HG03139 (cell line): ENCODE measurements around the gene CDC73.
"Not testable (repeated sequence)": the region's sequence is repeated elsewhere in the genome, so short reads cannot be mapped to it uniquely, and the experiment has no call there.

Experiments
- ATAC-seq: cut with Tn5 transposase; IDR thresholded peaks from one replicate; pipeline ENCODE4 v1.9.1; 2021; ENCODE audit not compliant: unreplicated experiment

The CDC73 gene

GRCh38 chr1:193221651-193222050 lies 99.8 kb downstream of the CDC73 start:
- ATAC-seq = no peak

GRCh38 chr1:193222056-193222615 lies 100.3 kb downstream of the CDC73 start:
- ATAC-seq = no peak

- no peak for ATAC-seq
Observed at GRCh38 chr1:193229136-193229535, 107.3 kb downstream of the CDC73 start.

GRCh38 chr1:193231146-193231545 lies 109.3 kb downstream of the CDC73 start:
- not testable (repeated sequence) for ATAC-seq

- no peak for ATAC-seq
Observed at GRCh38 chr1:193234530-193234929, 112.7 kb downstream of the CDC73 start.

GRCh38 chr1:193237381-193237978 lies 115.6 kb downstream of the CDC73 start:
- no peak for ATAC-seq

GRCh38 chr1:193240609-193241008 lies 118.8 kb downstream of the CDC73 start:
- ATAC-seq = no peak

- no peak for ATAC-seq
Observed at GRCh38 chr1:193241132-193241827, 119.4 kb downstream of the CDC73 start.

- ATAC-seq = no peak
Observed at GRCh38 chr1:193242000-193242399, 120.2 kb downstream of the CDC73 start.

- no peak for ATAC-seq
Observed at GRCh38 chr1:193249187-193249586, 127.4 kb downstream of the CDC73 start.

- ATAC-seq = no peak
Observed at GRCh38 chr1:193251950-193252349, 130.1 kb downstream of the CDC73 start.

GRCh38 chr1:193256019-193256418 lies 134.2 kb downstream of the CDC73 start:
- ATAC-seq = no peak

- no peak for ATAC-seq
Observed at GRCh38 chr1:193259636-193260035, 137.8 kb downstream of the CDC73 start.

- ATAC-seq = no peak
Observed at GRCh38 chr1:193260056-193260745, 138.4 kb downstream of the CDC73 start.

- no peak for ATAC-seq
Observed at GRCh38 chr1:193260896-193261295, 139.1 kb downstream of the CDC73 start.

GRCh38 chr1:193262661-193263060 lies 140.8 kb downstream of the CDC73 start:
- ATAC-seq = no peak

- ATAC-seq = no peak
Observed at GRCh38 chr1:193264313-193265065, 142.7 kb downstream of the CDC73 start.

- no peak for ATAC-seq
Observed at GRCh38 chr1:193265716-193266115, 143.9 kb downstream of the CDC73 start.

GRCh38 chr1:193266794-193267193 lies 145.0 kb downstream of the CDC73 start:
- not testable (repeated sequence) for ATAC-seq

GRCh38 chr1:193270996-193271395 lies 149.2 kb downstream of the CDC73 start:
- ATAC-seq = peak; percentile 97

- no peak for ATAC-seq
Observed at GRCh38 chr1:193275773-193276172, 153.9 kb downstream of the CDC73 start.
